ENCODE data around the gene LEFTY2.

Gene LEFTY2

GRCh38 chr1:225914391-225914790 lies 26.6 kb downstream of the LEFTY2 start:
- DNase-seq: no peak
- in situ Hi-C loops (cut with MboI; ENCODE audit: low pct_unique_long_range_greater_than_20kb, low sequenced_read_pairs): no loop called here

- no peak for DNase-seq
- in situ Hi-C loops (cut with MboI; ENCODE audit: low pct_unique_long_range_greater_than_20kb, low sequenced_read_pairs): no loop called here
These were observed 29.6 kb downstream of the LEFTY2 start for GRCh38 chr1:225911191-225912130.

- in situ Hi-C loops (cut with MboI; ENCODE audit: low pct_unique_long_range_greater_than_20kb, low sequenced_read_pairs): no loop called here
- no peak for DNase-seq
These were observed 31.5 kb downstream of the LEFTY2 start for GRCh38 chr1:225909477-225909876.

GRCh38 chr1:225908773-225909172 lies 32.2 kb downstream of the LEFTY2 start:
- in situ Hi-C loops (cut with MboI; ENCODE audit: low pct_unique_long_range_greater_than_20kb, low sequenced_read_pairs): no loop called here
- DNase-seq: no peak

- no peak for DNase-seq
- in situ Hi-C loops (cut with MboI; ENCODE audit: low pct_unique_long_range_greater_than_20kb, low sequenced_read_pairs): no loop called here
These were observed 32.9 kb downstream of the LEFTY2 start for GRCh38 chr1:225908013-225908640.

GRCh38 chr1:225907341-225907740 lies 33.7 kb downstream of the LEFTY2 start:
- in situ Hi-C loops (cut with MboI; ENCODE audit: low pct_unique_long_range_greater_than_20kb, low sequenced_read_pairs): no loop called here
- no peak for DNase-seq

GRCh38 chr1:225906467-225906866 lies 34.6 kb downstream of the LEFTY2 start:
- in situ Hi-C loops (cut with MboI; ENCODE audit: low pct_unique_long_range_greater_than_20kb, low sequenced_read_pairs): no loop called here
- DNase-seq: no peak

- no peak for DNase-seq
- in situ Hi-C loops (cut with MboI; ENCODE audit: low pct_unique_long_range_greater_than_20kb, low sequenced_read_pairs): no loop called here
These were observed 37.4 kb downstream of the LEFTY2 start for GRCh38 chr1:225903623-225904022.

GRCh38 chr1:225899044-225899925 lies 41.7 kb downstream of the LEFTY2 start:
- in situ Hi-C loops (cut with MboI; ENCODE audit: low pct_unique_long_range_greater_than_20kb, low sequenced_read_pairs): no loop called here
- DNase-seq: no peak

- DNase-seq: no peak
- in situ Hi-C loops (cut with MboI; ENCODE audit: low pct_unique_long_range_greater_than_20kb, low sequenced_read_pairs): no loop called here
These were observed 43.2 kb downstream of the LEFTY2 start for GRCh38 chr1:225897595-225898514.

GRCh38 chr1:225896937-225897549 lies 44.0 kb downstream of the LEFTY2 start:
- in situ Hi-C loops (cut with MboI; ENCODE audit: low pct_unique_long_range_greater_than_20kb, low sequenced_read_pairs): no loop called here
- no peak for DNase-seq

- in situ Hi-C loops (cut with MboI; ENCODE audit: low pct_unique_long_range_greater_than_20kb, low sequenced_read_pairs): no loop called here
- no peak for DNase-seq
These were observed 44.5 kb downstream of the LEFTY2 start for GRCh38 chr1:225896494-225896893.

GRCh38 chr1:225892307-225892706 lies 48.7 kb downstream of the LEFTY2 start:
- in situ Hi-C loops (cut with MboI; ENCODE audit: low pct_unique_long_range_greater_than_20kb, low sequenced_read_pairs): no loop called here

GRCh38 chr1:225891229-225891972 lies 49.6 kb downstream of the LEFTY2 start:
- DNase-seq: no peak
- in situ Hi-C loops (cut with MboI; ENCODE audit: low pct_unique_long_range_greater_than_20kb, low sequenced_read_pairs): no loop called here

More at GRCh38 chr1:225892307-225892706, 48.7 kb downstream of the LEFTY2 start:
- DNase-seq: no peak

- in situ Hi-C loops (cut with MboI; ENCODE audit: low pct_unique_long_range_greater_than_20kb, low sequenced_read_pairs): no loop called here
- no peak for DNase-seq
These were observed 50.4 kb downstream of the LEFTY2 start for GRCh38 chr1:225890346-225891228.

- DNase-seq: no peak
- in situ Hi-C loops (cut with MboI; ENCODE audit: low pct_unique_long_range_greater_than_20kb, low sequenced_read_pairs): no loop called here
These were observed 51.3 kb downstream of the LEFTY2 start for GRCh38 chr1:225889743-225890142.

Measured in KBM-7 (cell line).